Measurements from ENCODE around the gene DELE1.

The DELE1 gene

GRCh38 chr5:141958546-141959172 lies 35.0 kb downstream of the DELE1 start:
- DNase-seq: peak; percentile 67

GRCh38 chr5:141960018-141960417 lies 36.3 kb downstream of the DELE1 start:
- DNase-seq: no peak

- peak; percentile 89 for DNase-seq
These were observed 37.0 kb downstream of the DELE1 start for GRCh38 chr5:141960449-141961323.

GRCh38 chr5:141961466-141961865 lies 37.8 kb downstream of the DELE1 start:
- DNase-seq: no peak

- DNase-seq: no peak
These were observed 40.0 kb downstream of the DELE1 start for GRCh38 chr5:141963701-141964100.

- no peak for DNase-seq
These were observed 41.4 kb downstream of the DELE1 start for GRCh38 chr5:141965071-141965470.

GRCh38 chr5:141966275-141966962 lies 42.7 kb downstream of the DELE1 start:
- DNase-seq: no peak

- DNase-seq: no peak
These were observed 43.3 kb downstream of the DELE1 start for GRCh38 chr5:141966963-141967333.

- DNase-seq: peak; percentile 94
These were observed 45.4 kb downstream of the DELE1 start, which contains the start of gene RNF14 for GRCh38 chr5:141968914-141969608. TSS of gene RNF14 (plus strand) at chr5:141969105. CDS start at chr5:141973589, 4,484 bp downstream.

GRCh38 chr5:141969783-141970771 lies 46.4 kb downstream of the DELE1 start:
- no peak for DNase-seq

GRCh38 chr5:141973871-141974595 lies 50.4 kb downstream of the DELE1 start:
- DNase-seq: no peak

GRCh38 chr5:141976176-141976575 lies 52.5 kb downstream of the DELE1 start:
- DNase-seq: no peak

- DNase-seq: no peak
These were observed 54.7 kb downstream of the DELE1 start for GRCh38 chr5:141978389-141978788.

- DNase-seq: no peak
These were observed 59.0 kb downstream of the DELE1 start for GRCh38 chr5:141982626-141983025.

- no peak for DNase-seq
These were observed 62.4 kb downstream of the DELE1 start for GRCh38 chr5:141986072-141986471.

- DNase-seq: no peak
These were observed 66.0 kb downstream of the DELE1 start for GRCh38 chr5:141989720-141990119.
